Upper lobe of right lung (tissue), 1 donor: ENCODE measurements around the gene SEMA6B. TPM values are rescaled to one million over a fixed set of nuclear protein-coding genes. Genes with fewer than 3 reads are reported as not detected.
A peak's percentile ranks its signal among the peaks of the same experiment; 100 is the strongest.

Source experiments
- ATAC-seq: fragments of 200-7000 bp; cut with Tn5 transposase; one replicate; pipeline ENCODE4 v1.9.1; 2020; ENCODE audit warnings: mild to moderate bottlenecking, moderate library complexity
- DNase-seq: peaks from one replicate; pipeline ENCODE4 v3.0.0-alpha.2; 2020
- H3K27ac ChIP-seq: fragments of 200-600 bp; one replicate; pipeline ENCODE4 v1.8.0; 2022
- H3K27me3 ChIP-seq: fragments of 200-600 bp; one replicate; pipeline ENCODE4 v1.8.0; 2022; ENCODE audit warnings: mild to moderate bottlenecking
- H3K36me3 ChIP-seq: fragments of 200-600 bp; one replicate; pipeline ENCODE4 v1.8.0; 2022
- H3K4me1 ChIP-seq: fragments of 200-600 bp; one replicate; pipeline ENCODE4 v1.8.0; 2022
- H3K4me3 ChIP-seq: fragments of 200-600 bp; one replicate; pipeline ENCODE4 v1.8.0; 2022; ENCODE audit warnings: mild to moderate bottlenecking
- H3K9me3 ChIP-seq: fragments of 200-600 bp; one replicate; pipeline ENCODE4 v1.8.0; 2022
- intact Hi-C: fragments of 100-400 bp; cut with DNase I; formaldehyde crosslinking; loops from one replicate; pipeline ENCODE4 v1.11.0; 2022
- total RNA-seq: library from RNA; stranded (reverse); fragmentation: NEBNext Ultra II Directional; extraction: Animal tissue kit (Norgen Biotek cat#: 25700); gene quantifications from one replicate; pipeline ENCODE4 v1.2.1, GENCODE V29; 2021
- TF ChIP-seq, protein P1 (sequence below): fragments of 200-600 bp; IDR thresholded peaks from one replicate; pipeline ENCODE4 v1.8.0; 2022; ENCODE audit warnings: antibody characterized with exemption
- donor health status: DM: no; HTN: yes; CAD: no; lungs with severe emphysema.

The SEMA6B gene
- total RNA-seq, 1 donor from 2014 or later: 20.3 TPM

- Histone ChIP-seq H3K9me3 (no peaks in the 10 kb centered on the region), H3K27ac (no peak overlapping the region), H3K27me3 (no peaks in the 10 kb centered on the region), H3K36me3 (no peaks in the 10 kb centered on the region), H3K4me1 (no peaks in the 10 kb centered on the region), H3K4me3 (no peak overlapping the region)
- TF ChIP-seq, protein P1, sequence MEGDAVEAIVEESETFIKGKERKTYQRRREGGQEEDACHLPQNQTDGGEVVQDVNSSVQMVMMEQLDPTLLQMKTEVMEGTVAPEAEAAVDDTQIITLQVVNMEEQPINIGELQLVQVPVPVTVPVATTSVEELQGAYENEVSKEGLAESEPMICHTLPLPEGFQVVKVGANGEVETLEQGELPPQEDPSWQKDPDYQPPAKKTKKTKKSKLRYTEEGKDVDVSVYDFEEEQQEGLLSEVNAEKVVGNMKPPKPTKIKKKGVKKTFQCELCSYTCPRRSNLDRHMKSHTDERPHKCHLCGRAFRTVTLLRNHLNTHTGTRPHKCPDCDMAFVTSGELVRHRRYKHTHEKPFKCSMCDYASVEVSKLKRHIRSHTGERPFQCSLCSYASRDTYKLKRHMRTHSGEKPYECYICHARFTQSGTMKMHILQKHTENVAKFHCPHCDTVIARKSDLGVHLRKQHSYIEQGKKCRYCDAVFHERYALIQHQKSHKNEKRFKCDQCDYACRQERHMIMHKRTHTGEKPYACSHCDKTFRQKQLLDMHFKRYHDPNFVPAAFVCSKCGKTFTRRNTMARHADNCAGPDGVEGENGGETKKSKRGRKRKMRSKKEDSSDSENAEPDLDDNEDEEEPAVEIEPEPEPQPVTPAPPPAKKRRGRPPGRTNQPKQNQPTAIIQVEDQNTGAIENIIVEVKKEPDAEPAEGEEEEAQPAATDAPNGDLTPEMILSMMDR: no peak
- intact Hi-C loops: no loop called here
- ATAC-seq (peak; percentile 7), DNase-seq (no peak)
These were observed 48.8 kb downstream of the SEMA6B start for GRCh38 chr19:4510435-4511255.

GRCh38 chr19:4508698-4509097 is 50.8 kb downstream of the SEMA6B start:
- intact Hi-C loops: no loop called here
- Histone ChIP-seq H3K9me3 (no peaks in the 10 kb centered on the region), H3K36me3 (no peaks in the 10 kb centered on the region), H3K27ac (no peak overlapping the region), H3K4me1 (no peaks in the 10 kb centered on the region), H3K4me3 (no peak overlapping the region), H3K27me3 (no peaks in the 10 kb centered on the region)
- DNase-seq (no peak), ATAC-seq (no peak)
- TF ChIP-seq, protein P1: no peak

GRCh38 chr19:4507804-4508203 is 51.7 kb downstream of the SEMA6B start:
- H3K27ac ChIP-seq: no peak overlapping the region
- no peaks in the 10 kb centered on the region for H3K9me3 ChIP-seq
- no peaks in the 10 kb centered on the region for H3K36me3 ChIP-seq
- no peak for ATAC-seq
- H3K4me1 ChIP-seq: no peaks in the 10 kb centered on the region
- TF ChIP-seq, protein P1: no peak
- no peak for DNase-seq
- no peaks in the 10 kb centered on the region for H3K27me3 ChIP-seq
- intact Hi-C loops: no loop called here
- H3K4me3 ChIP-seq: no peak overlapping the region

- Histone ChIP-seq H3K4me3 (no peak overlapping the region), H3K36me3 (peaks cover 6% of the 10 kb centered on the region), H3K4me1 (no peaks in the 10 kb centered on the region), H3K9me3 (no peaks in the 10 kb centered on the region), H3K27ac (no peak overlapping the region), H3K27me3 (no peaks in the 10 kb centered on the region)
- TF ChIP-seq, protein P1: no peak
- ATAC-seq (no peak), DNase-seq (no peak)
- intact Hi-C loops: no loop called here
These were observed 52.4 kb downstream of the SEMA6B start for GRCh38 chr19:4507150-4507452.

- no peak overlapping the region for H3K4me3 ChIP-seq
These were observed 52.9 kb downstream of the SEMA6B start for GRCh38 chr19:4506449-4507149.

More at GRCh38 chr19:4506449-4507149, 52.9 kb downstream of the SEMA6B start:
- Histone ChIP-seq H3K9me3 (no peaks in the 10 kb centered on the region), H3K27ac (no peak overlapping the region), H3K4me1 (no peaks in the 10 kb centered on the region), H3K27me3 (no peaks in the 10 kb centered on the region), H3K36me3 (peaks cover 8% of the 10 kb centered on the region)
- TF ChIP-seq, protein P1: no peak
- DNase-seq (no peak), ATAC-seq (no peak)
- intact Hi-C loops: no loop called here
